OCI-LY1 (cell line): ENCODE results near the gene SIK2.

Experiments used
- H2AFZ ChIP-seq: fragments of 200-600 bp; sonication (generic), shearing (Covaris generic); 2 replicates; pipeline ENCODE4 v1.6.0; 2014; ENCODE audit warnings: antibody characterized with exemption, mild to moderate bottlenecking, low read length
- H3F3A ChIP-seq: fragments of 200-600 bp; sonication (generic), shearing (Covaris generic); 2 replicates; pipeline ENCODE4 v1.6.0; 2014; ENCODE audit warnings: mild to moderate bottlenecking, antibody characterized with exemption, low read length, moderate library complexity; ENCODE audit not compliant: insufficient read depth
- H3K27ac ChIP-seq: fragments of 200-600 bp; sonication (generic); 2 replicates; pipeline ENCODE4 v1.5.1; 2014; ENCODE audit warnings: low read length, mixed run types, mild to moderate bottlenecking, low read depth; ENCODE audit not compliant: poor library complexity, severe bottlenecking
- H3K27me3 ChIP-seq: fragments of 200-600 bp; sonication (generic); 2 replicates; pipeline ENCODE4 v1.6.0; 2014; ENCODE audit warnings: antibody characterized with exemption, mild to moderate bottlenecking, low read length, moderate library complexity; ENCODE audit not compliant: insufficient read depth
- H3K36me3 ChIP-seq: fragments of 200-600 bp; sonication (generic); 2 replicates; pipeline ENCODE4 v1.6.1; 2014; ENCODE audit warnings: mild to moderate bottlenecking, antibody characterized with exemption, low read length, moderate library complexity, mixed read lengths; ENCODE audit not compliant: insufficient read depth
- H3K4me1 ChIP-seq: fragments of 200-600 bp; sonication (generic); 2 replicates; pipeline ENCODE4 v1.5.1; 2014; ENCODE audit warnings: mild to moderate bottlenecking, low read length, moderate library complexity; ENCODE audit not compliant: insufficient read depth, severe bottlenecking
- H3K4me2 ChIP-seq: fragments of 200-600 bp; sonication (generic), shearing (Covaris generic); 2 replicates; pipeline ENCODE4 v1.6.1; 2014; ENCODE audit warnings: low read length
- H3K4me3 ChIP-seq: fragments of 200-600 bp; sonication (generic); 2 replicates; pipeline ENCODE4 v1.5.1; 2014; ENCODE audit warnings: low read length, low read depth, mild to moderate bottlenecking, mixed read lengths; ENCODE audit not compliant: poor library complexity, severe bottlenecking
- H3K79me2 ChIP-seq: fragments of 200-600 bp; shearing (Covaris generic); 2 replicates; pipeline ENCODE4 v1.6.1; 2016; ENCODE audit warnings: mixed run types, low read length, mixed read lengths; ENCODE audit not compliant: insufficient read depth
- H3K9ac ChIP-seq: fragments of 200-600 bp; sonication (generic), shearing (Covaris generic); 2 replicates; pipeline ENCODE4 v1.6.1; 2014; ENCODE audit warnings: mild to moderate bottlenecking, low read length, mixed read lengths
- H3K9me2 ChIP-seq: fragments of 200-600 bp; sonication (generic), shearing (Covaris generic); 2 replicates; pipeline ENCODE4 v1.6.1; 2014; ENCODE audit warnings: low read depth, mild to moderate bottlenecking, low read length, mixed read lengths
- H3K9me3 ChIP-seq: fragments of 200-600 bp; shearing (Covaris generic); 2 replicates; pipeline ENCODE4 v1.6.1; 2014; ENCODE audit warnings: low read length, mixed read lengths
- H4K20me1 ChIP-seq: fragments of 200-600 bp; sonication (generic), shearing (Covaris generic); 2 replicates; pipeline ENCODE4 v1.6.0; 2016; ENCODE audit warnings: mild to moderate bottlenecking, low read length; ENCODE audit not compliant: insufficient read depth
- CTCF ChIP-seq: fragments of 200-600 bp; sonication (generic), shearing (Covaris generic); IDR thresholded peaks from 2 replicates; pipeline ENCODE4 v1.5.1; 2017; ENCODE audit warnings: mild to moderate bottlenecking, antibody characterized with exemption, low read length, moderate library complexity, mixed read lengths
- EZH2 ChIP-seq: fragments of 200-600 bp; sonication (generic), shearing (Covaris generic); IDR thresholded peaks from 2 replicates; pipeline ENCODE4 v1.8.0; 2017; ENCODE audit warnings: borderline replicate concordance, mixed run types, mild to moderate bottlenecking, antibody characterized with exemption, low read length, moderate library complexity, mixed read lengths

Gene SIK2

GRCh38 chr11:111718859-111719258 lies 116.6 kb downstream of the SIK2 start:
- H3K27ac ChIP-seq = no peak overlapping the region
- H2AFZ ChIP-seq = no peak overlapping the region
- H3F3A ChIP-seq = no peaks in the 10 kb centered on the region
- no peak overlapping the region for H3K4me3 ChIP-seq
- TF ChIP-seq EZH2 (no peak), CTCF (no peak)
- H3K79me2 ChIP-seq = no peaks in the 10 kb centered on the region
- no peaks in the 10 kb centered on the region for H4K20me1 ChIP-seq
- no peaks in the 10 kb centered on the region for H3K9me3 ChIP-seq
- no peak overlapping the region for H3K9ac ChIP-seq
- peaks cover 67% of the 10 kb centered on the region for H3K36me3 ChIP-seq
- H3K9me2 ChIP-seq = no peaks in the 10 kb centered on the region
- no peaks in the 10 kb centered on the region for H3K27me3 ChIP-seq
- peaks cover 17% of the 10 kb centered on the region for H3K4me1 ChIP-seq
- no peak overlapping the region for H3K4me2 ChIP-seq

- Histone ChIP-seq H3K9ac (no peak overlapping the region), H3K4me1 (peaks cover 12% of the 10 kb centered on the region), H4K20me1 (no peaks in the 10 kb centered on the region), H3K27me3 (no peaks in the 10 kb centered on the region), H3K27ac (no peak overlapping the region), H3K36me3 (peaks cover 67% of the 10 kb centered on the region), H3K9me2 (no peaks in the 10 kb centered on the region), H3K79me2 (no peaks in the 10 kb centered on the region), H3F3A (no peaks in the 10 kb centered on the region), H3K4me3 (no peak overlapping the region), H3K4me2 (no peak overlapping the region), H3K9me3 (no peaks in the 10 kb centered on the region), H2AFZ (no peak overlapping the region)
- TF ChIP-seq EZH2 (no peak), CTCF (no peak)
Observed at GRCh38 chr11:111719379-111719778, 117.1 kb downstream of the SIK2 start.

- peaks cover 74% of the 10 kb centered on the region for H3K36me3 ChIP-seq
- H3K9me3 ChIP-seq = no peaks in the 10 kb centered on the region
Observed at GRCh38 chr11:111720801-111721494, 118.7 kb downstream of the SIK2 start.

More at GRCh38 chr11:111720801-111721494, 118.7 kb downstream of the SIK2 start:
- H3K27me3 ChIP-seq = no peaks in the 10 kb centered on the region
- H3K4me3 ChIP-seq = no peak overlapping the region
- H3K9me2 ChIP-seq = no peaks in the 10 kb centered on the region
- H2AFZ ChIP-seq = no peak overlapping the region
- H4K20me1 ChIP-seq = no peaks in the 10 kb centered on the region
- H3F3A ChIP-seq = no peaks in the 10 kb centered on the region
- no peak overlapping the region for H3K9ac ChIP-seq
- TF ChIP-seq EZH2 = no peak
- no peak for TF ChIP-seq CTCF
- no peaks in the 10 kb centered on the region for H3K4me1 ChIP-seq
- no peak overlapping the region for H3K4me2 ChIP-seq
- no peaks in the 10 kb centered on the region for H3K79me2 ChIP-seq
- no peak overlapping the region for H3K27ac ChIP-seq
